GM12878 (cell line): ENCODE data around the gene NRG3. TPM values are rescaled to one million over a fixed set of nuclear protein-coding genes. Genes with fewer than 3 reads are reported as not detected.

Source experiments
- BCL3 ChIP-seq: IDR thresholded peaks from 2 replicates; pipeline ENCODE4 v1.6.1; 2011; ENCODE audit warnings: borderline replicate concordance, low read depth, mild to moderate bottlenecking, moderate library complexity, low read length; ENCODE audit not compliant: insufficient read depth, poor library complexity, severe bottlenecking
- GABPA ChIP-seq: IDR thresholded peaks from 2 replicates; pipeline ENCODE4 v1.6.1; 2014; ENCODE audit warnings: antibody characterized with exemption, low read depth, mild to moderate bottlenecking, inconsistent platforms
- MEF2A ChIP-seq: IDR thresholded peaks from 2 replicates; pipeline ENCODE4 v1.6.1; 2011; ENCODE audit warnings: low read depth, mild to moderate bottlenecking, low read length, moderate library complexity; ENCODE audit not compliant: insufficient read depth
- NFIC ChIP-seq: IDR thresholded peaks from 2 replicates; pipeline ENCODE4 v1.6.1; 2012; ENCODE audit warnings: low read depth, mild to moderate bottlenecking, inconsistent platforms, low read length, moderate library complexity
- NKRF ChIP-seq: fragments of 450-650 bp; conservative IDR thresholded peaks from 2 replicates; pipeline ENCODE4 v1.6.1; 2017; ENCODE audit warnings: mild to moderate bottlenecking, moderate library complexity
- NR2C1 ChIP-seq: fragments of 450-650 bp; IDR thresholded peaks from 2 replicates; pipeline ENCODE4 v1.6.1; 2017; ENCODE audit warnings: antibody characterized with exemption, mild to moderate bottlenecking, moderate library complexity
- NR2F1 ChIP-seq: fragments of 450-650 bp; conservative IDR thresholded peaks from 2 replicates; pipeline ENCODE4 v1.6.1; 2017; ENCODE audit warnings: mild to moderate bottlenecking
- NRF1 ChIP-seq: conservative IDR thresholded peaks from 2 replicates; pipeline ENCODE4 v1.6.1; 2011; ENCODE audit warnings: mild to moderate bottlenecking, low read depth, low read length, improper control_type of control experiment
- PKNOX1 ChIP-seq: fragments of 450-650 bp; IDR thresholded peaks from 2 replicates; pipeline ENCODE4 v1.6.1; 2016; ENCODE audit warnings: mild to moderate bottlenecking
- RCOR1 ChIP-seq: conservative IDR thresholded peaks from 2 replicates; pipeline ENCODE4 v1.6.1; 2012; ENCODE audit warnings: low read depth, low read length, improper control_type of control experiment
- RELA ChIP-seq: fragments of 450-650 bp; IDR thresholded peaks from 2 replicates; pipeline ENCODE4 v1.8.0; 2014; ENCODE audit warnings: borderline replicate concordance; ENCODE audit not compliant: partially characterized antibody
- RFX5 ChIP-seq: IDR thresholded peaks from 2 replicates; pipeline ENCODE4 v1.6.1; 2011; ENCODE audit warnings: low read depth, low read length, improper control_type of control experiment
- RUNX3 ChIP-seq: IDR thresholded peaks from 2 replicates; pipeline ENCODE4 v1.6.1; 2012; ENCODE audit warnings: low read length, inconsistent platforms
- SPI1 ChIP-seq: IDR thresholded peaks from 2 replicates; pipeline ENCODE4 v1.6.1; 2011; ENCODE audit warnings: low read depth, mild to moderate bottlenecking, low read length, moderate library complexity, borderline replicate concordance; ENCODE audit not compliant: insufficient read depth
- SRF ChIP-seq, 2 experiments: IDR thresholded peaks; 2 replicates each; pipeline ENCODE4 v1.6.1; 2011; ENCODE audit warnings: low read depth in 2 of 2, low read length in 2 of 2, mild to moderate bottlenecking in 1 of 2, moderate library complexity in 1 of 2
- TCF12 ChIP-seq: IDR thresholded peaks from 2 replicates; pipeline ENCODE4 v1.6.1; 2011; ENCODE audit warnings: low read depth, mild to moderate bottlenecking, low read length
- USF2 ChIP-seq: IDR thresholded peaks from 2 replicates; pipeline ENCODE4 v1.6.1; 2011; ENCODE audit warnings: low read depth, low read length, improper control_type of control experiment, borderline replicate concordance
- YY1 ChIP-seq: IDR thresholded peaks from 2 replicates; pipeline ENCODE4 v1.6.1; 2011; ENCODE audit warnings: low read depth, mild to moderate bottlenecking, low read length
- ZNF24 ChIP-seq: fragments of 450-650 bp; IDR thresholded peaks from 2 replicates; pipeline ENCODE4 v1.6.1; 2017; ENCODE audit warnings: antibody characterized with exemption, mild to moderate bottlenecking
- ZNF592 ChIP-seq: fragments of 450-650 bp; IDR thresholded peaks from 2 replicates; pipeline ENCODE4 v1.6.1; 2017; ENCODE audit warnings: mild to moderate bottlenecking, moderate library complexity
- ZZZ3 ChIP-seq: IDR thresholded peaks from 2 replicates; pipeline ENCODE4 v1.6.1; 2011; ENCODE audit warnings: low read depth; ENCODE audit not compliant: control insufficient read depth, insufficient read length
- polyA plus RNA-seq, 11 experiments: library from polyadenylated mRNA; depleted of rRNA in 4 of 11; unstranded in 6 of 11; stranded (reverse) in 5 of 11; fragments of >200 nt; fragmentation: Nextera tagmentation in 4 of 11; fragmentation: Illumina TruSeq in 1 of 11; extraction: Ambion mirVana in 4 of 11; extraction: Trizol in 1 of 11; gene quantifications; 1 replicate in 1 of 11; 2 replicates in 10 of 11; pipeline versions ENCODE4 v1.2.1 to v1.2.3, GENCODE V29; 2011 to 2016; ENCODE audit warnings: inconsistent platforms in 2 of 11, missing spikeins in 2 of 11, low read depth in 1 of 11
- total RNA-seq, 4 experiments: library from RNA; depleted of rRNA in 3 of 4; stranded (reverse); fragments of >200 nt in 3 of 4; fragmentation: Illumina TruSeq in 1 of 4; extraction: Trizol in 1 of 4; gene quantifications; 2 replicates each; pipeline versions ENCODE4 v1.2.1 to v1.2.3, GENCODE V29; 2013 to 2021

Gene NRG3
- total and polyA plus RNA-seq, 10 of the 15 experiments (the other 5 are each of a cell fraction or from before 2014, with no cell fraction given): 0.03 to 0.41 (median 0.17) TPM; not detected in 3

- TF ChIP-seq ZNF592 (no peak), ZNF24 (no peak), SPI1 (no peak), USF2 (no peak), NRF1 (no peak), NKRF (no peak), RUNX3 (peak; percentile 23; the same call in 1 of the 2 replicates), NFIC (0 out of 2 replicates have a peak, but pooled peaks have one; percentile 14), ZZZ3 (no peak), RELA (no peak), NR2C1 (no peak), SRF (IDR thresholded peaks at IDR 0.05; ENCODE audit: low read depth in 2 of 2, low read length in 2 of 2) (no peak), MEF2A (no peak), PKNOX1 (peak; percentile 57; the same call in 1 of the 2 replicates), TCF12 (no peak), RCOR1 (no peak), NR2F1 (no peak), GABPA (no peak), RFX5 (no peak), BCL3 (no peak), YY1 (no peak)
Measured at GRCh38 chr10:82267465-82267864, 392.5 kb downstream of the NRG3 start (continued).
